HEK293T (cell line): ENCODE results near the gene TMEM115.

Experiments
- CTCF ChIA-PET: fragments of 350-600 bp; formaldehyde crosslinking; extraction: SDS; loops from one replicate; lab custom pipeline; 2021; ENCODE audit warnings: antibody characterized with exemption, inconsistent platforms; lab: Yijun Ruan, JAX
- POLR2A ChIA-PET: fragments of 350-600 bp; formaldehyde crosslinking; extraction: SDS; loops from one replicate; lab custom pipeline; 2020; ENCODE audit warnings: antibody characterized with exemption, inconsistent platforms; lab: Yijun Ruan, JAX
- DNase-seq: peaks from one replicate; pipeline ENCODE4 v3.0.0; 2012; ENCODE audit warnings: mixed read lengths; ENCODE audit errors: extremely low spot score
- ARNT ChIP-seq: fragments of 450-650 bp; IDR thresholded peaks from 2 replicates; pipeline ENCODE4 v1.6.1; 2017; ENCODE audit warnings: mild to moderate bottlenecking
- BHLHE40 ChIP-seq: fragments of 450-650 bp; IDR thresholded peaks from 2 replicates; pipeline ENCODE4 v1.6.1; 2016; ENCODE audit warnings: mild to moderate bottlenecking, moderate library complexity, borderline replicate concordance
- CTBP1 ChIP-seq: fragments of 450-650 bp; IDR thresholded peaks from 2 replicates; pipeline ENCODE4 v1.6.1; 2016; ENCODE audit warnings: borderline replicate concordance
- ELF4 ChIP-seq: fragments of 450-650 bp; IDR thresholded peaks from 2 replicates; pipeline ENCODE4 v1.6.1; 2017; ENCODE audit warnings: antibody characterized with exemption
- FOXA1 ChIP-seq: fragments of 450-650 bp; IDR thresholded peaks from 2 replicates; pipeline ENCODE4 v1.6.1; 2016; ENCODE audit warnings: mild to moderate bottlenecking
- FOXK2 ChIP-seq: fragments of 450-650 bp; IDR thresholded peaks from 2 replicates; pipeline ENCODE4 v1.6.1; 2016; ENCODE audit warnings: mild to moderate bottlenecking
- FOXM1 ChIP-seq: fragments of 450-650 bp; IDR thresholded peaks from 2 replicates; pipeline ENCODE4 v1.6.1; 2017; ENCODE audit warnings: mild to moderate bottlenecking, borderline replicate concordance
- HDGF ChIP-seq: fragments of 450-650 bp; IDR thresholded peaks from 2 replicates; pipeline ENCODE4 v1.6.1; 2017; ENCODE audit warnings: antibody characterized with exemption, borderline replicate concordance
- L3MBTL2 ChIP-seq: fragments of 450-650 bp; conservative IDR thresholded peaks from 2 replicates; pipeline ENCODE4 v1.6.1; 2016; ENCODE audit warnings: mild to moderate bottlenecking
- LEF1 ChIP-seq: fragments of 450-650 bp; IDR thresholded peaks from 2 replicates; pipeline ENCODE4 v1.6.1; 2017; ENCODE audit warnings: mild to moderate bottlenecking, borderline replicate concordance
- NFRKB ChIP-seq: fragments of 450-650 bp; IDR thresholded peaks from 2 replicates; pipeline ENCODE4 v1.6.1; 2016; ENCODE audit warnings: mild to moderate bottlenecking, moderate library complexity
- PKNOX1 ChIP-seq: fragments of 450-650 bp; IDR thresholded peaks from 2 replicates; pipeline ENCODE4 v1.6.1; 2016
- SP1 ChIP-seq: fragments of 450-650 bp; IDR thresholded peaks from 2 replicates; pipeline ENCODE4 v1.6.1; 2017
- SUZ12 ChIP-seq: fragments of 450-650 bp; IDR thresholded peaks from 2 replicates; pipeline ENCODE4 v1.6.1; 2016; ENCODE audit warnings: mild to moderate bottlenecking
- TARDBP ChIP-seq: fragments of 450-650 bp; IDR thresholded peaks from 2 replicates; pipeline ENCODE4 v1.6.1; 2016
- ZNF384 ChIP-seq: fragments of 450-650 bp; IDR thresholded peaks from 2 replicates; pipeline ENCODE4 v1.6.1; 2016

The TMEM115 gene

GRCh38 chr3:50347187-50347813 lies 12.0 kb downstream of the TMEM115 start:
- ChIA-PET CTCF (interaction anchor here (0.6 to 1.8 kb wide), 5 partner anchors 10 to 243 kb away, joined by 3 to 7 read pairs (median 3); no protein-coding TSS in a partner anchor), POLR2A (interaction anchor here (1.0 to 8.2 kb wide), 2 partner anchors 10 to 18 kb away, joined by 3 to 119 read pairs; no protein-coding TSS in a partner anchor)
- no peak for TF ChIP-seq ELF4
- TF ChIP-seq FOXK2, result no peak
- TF ChIP-seq TARDBP, result no peak
- peak; percentile 99 for TF ChIP-seq ZNF384
- no peak for TF ChIP-seq PKNOX1
- no peak for TF ChIP-seq L3MBTL2
- peak; percentile 66 for DNase-seq

DNA sequence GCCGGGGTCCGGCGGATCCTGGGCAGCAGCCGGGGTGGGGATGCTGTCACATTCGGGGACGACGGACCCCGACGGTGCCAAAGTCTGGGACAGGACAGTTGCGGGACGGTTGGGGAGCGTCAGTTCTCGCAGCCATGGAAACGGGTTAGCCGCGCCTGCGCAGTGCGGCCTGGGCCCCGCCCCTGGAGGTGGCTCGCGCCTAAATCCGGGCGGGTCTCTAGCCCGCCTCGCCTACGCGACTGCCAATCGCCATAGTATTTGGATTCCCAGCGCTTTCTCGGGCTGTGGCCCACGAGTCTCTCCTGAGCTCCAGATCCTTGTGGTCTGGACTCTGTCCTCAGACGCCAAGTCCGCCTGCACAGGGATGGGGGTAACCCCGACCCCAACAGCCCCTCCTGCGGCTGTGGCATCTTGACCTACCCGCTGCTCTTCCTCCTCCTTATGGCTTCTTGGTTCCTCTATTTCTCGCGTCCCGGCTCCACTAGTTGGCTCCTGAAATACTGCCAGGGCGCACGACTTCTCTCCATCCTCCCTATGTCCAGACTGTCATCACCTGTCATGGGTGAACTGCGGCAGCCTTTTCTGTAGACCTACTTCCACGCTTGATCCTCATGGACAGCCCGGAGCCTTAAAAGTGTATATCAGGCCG lies 13.6 kb downstream of the TMEM115 start, which contains the start of gene ZMYND10:
Gene ZMYND10, minus strand, starts transcription at position 147 of the 649 bp plus-strand sequence. CDS start 153 bp downstream, outside the sequence.
- peak; percentile 54 for DNase-seq
- no peak for TF ChIP-seq PKNOX1
- TF ChIP-seq FOXA1, result no peak
- no peak for TF ChIP-seq ZNF384
- no peak for TF ChIP-seq CTBP1
- TF ChIP-seq ELF4, result no peak
- TF ChIP-seq SP1, result no peak
- TF ChIP-seq FOXK2, result no peak
- no peak for TF ChIP-seq NFRKB
- no peak for TF ChIP-seq BHLHE40
- ChIA-PET CTCF (no interaction called here), POLR2A (interaction anchor here (1.2 to 1.8 kb wide), 2 partner anchors 9 to 18 kb away, joined by 6 to 7 read pairs; partner anchors contain the start of gene TUSC2)

DNA sequence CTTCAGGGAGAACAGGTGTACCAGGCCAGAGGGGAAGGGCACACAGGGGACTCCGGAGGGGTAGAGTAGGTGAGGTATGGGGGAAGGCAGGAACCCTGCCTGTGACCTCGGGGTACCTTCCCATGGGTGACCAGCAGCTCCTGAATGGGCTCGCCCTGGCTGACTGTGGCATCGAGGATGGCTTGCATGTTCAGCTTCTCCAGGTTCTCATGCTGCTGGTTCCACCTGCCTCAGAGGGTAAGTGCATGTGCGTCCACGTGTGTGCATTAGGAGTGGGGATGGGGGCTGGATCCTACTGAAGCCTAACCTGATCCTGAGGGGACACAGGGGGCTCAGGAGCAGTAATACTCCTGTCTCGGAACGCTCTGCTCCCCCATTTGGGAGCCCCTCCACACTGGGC lies 14.3 kb downstream of the TMEM115 start:
- ChIA-PET POLR2A (interaction anchor here (1.8 kb wide), 1 partner anchor 17 kb away, joined by 6 read pairs; the partner anchor contains the start of gene TUSC2), CTCF (interaction anchor here (0.6 to 0.7 kb wide), 2 partner anchors 9 to 723 kb away, joined by 3 read pairs; no protein-coding TSS in a partner anchor)
- DNase-seq, result no peak
- TF ChIP-seq ARNT, result no peak
- TF ChIP-seq SP1, result no peak
- no peak for TF ChIP-seq L3MBTL2
- no peak for TF ChIP-seq HDGF
- no peak for TF ChIP-seq ZNF384
- no peak for TF ChIP-seq FOXA1
- TF ChIP-seq NFRKB, result no peak
- no peak for TF ChIP-seq LEF1
- TF ChIP-seq FOXK2, result no peak

- ChIA-PET POLR2A (no interaction called here), CTCF (no interaction called here)
- DNase-seq, result no peak
- TF ChIP-seq TARDBP, result no peak
- no peak for TF ChIP-seq FOXM1
- TF ChIP-seq LEF1, result no peak
- no peak for TF ChIP-seq SP1
- TF ChIP-seq CTBP1, result no peak
- no peak for TF ChIP-seq ZNF384
- TF ChIP-seq HDGF, result no peak
- no peak for TF ChIP-seq BHLHE40
- no peak for TF ChIP-seq PKNOX1
- TF ChIP-seq SUZ12, result no peak
- no peak for TF ChIP-seq ELF4
- TF ChIP-seq ARNT, result no peak
- no peak for TF ChIP-seq FOXA1
These were observed 16.3 kb downstream of the TMEM115 start for GRCh38 chr3:50342813-50343633.

DNA sequence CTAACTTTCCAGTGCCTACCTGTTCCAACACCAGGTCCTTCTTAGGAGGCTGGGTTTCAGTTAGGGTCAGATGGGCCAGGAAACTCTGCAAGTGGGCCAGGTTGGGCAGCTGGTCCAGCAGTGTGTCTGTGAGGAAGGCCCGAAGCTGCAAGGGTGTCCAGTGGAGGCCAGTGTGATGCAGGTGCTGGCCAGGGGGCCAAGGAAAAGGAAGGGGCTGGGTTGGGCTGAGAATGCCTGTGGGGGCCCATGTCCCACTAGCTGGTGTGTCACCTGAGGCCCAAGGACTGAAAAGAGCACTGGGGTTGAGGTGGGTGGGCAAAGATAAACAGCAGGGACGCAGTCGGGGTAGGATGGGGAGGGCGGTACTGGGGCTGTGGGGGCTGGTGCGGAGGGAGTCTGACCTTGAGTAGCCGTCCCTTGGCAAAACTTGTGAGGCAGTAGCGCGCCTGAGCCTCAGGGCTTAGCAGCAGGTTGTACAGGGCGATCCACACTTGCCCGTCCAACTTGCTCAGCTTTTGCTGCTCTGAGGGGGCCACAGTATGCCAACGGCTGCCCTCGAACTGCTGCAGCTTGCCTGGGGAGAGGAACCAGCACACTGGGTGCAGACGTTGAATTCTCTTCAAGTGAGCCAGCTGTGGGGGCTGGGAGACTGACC lies 17.2 kb downstream of the TMEM115 start:
- TF ChIP-seq BHLHE40, result no peak
- no peak for TF ChIP-seq NFRKB
- TF ChIP-seq CTBP1, result no peak
- TF ChIP-seq FOXK2, result no peak
- TF ChIP-seq ZNF384, result no peak
- TF ChIP-seq ARNT, result no peak
- TF ChIP-seq TARDBP, result no peak
- no peak for TF ChIP-seq PKNOX1
- no peak for TF ChIP-seq L3MBTL2
- no peak for TF ChIP-seq ELF4
- TF ChIP-seq SP1, result no peak
- no peak for TF ChIP-seq LEF1
- no peak for TF ChIP-seq FOXA1
- TF ChIP-seq SUZ12, result no peak
- TF ChIP-seq HDGF, result no peak
- TF ChIP-seq FOXM1, result no peak
- POLR2A ChIA-PET, result interaction anchor here (1.0 kb wide), 1 partner anchor 15 kb away, joined by 5 read pairs; no protein-coding TSS in a partner anchor

More for the DNA sequence above, 17.2 kb downstream of the TMEM115 start:
- no peak for DNase-seq
- CTCF ChIA-PET, result no interaction called here
